ENCODE data around the gene RALGPS1.

RALGPS1 gene

GRCh38 chr9:127049044-127049443, 134.5 kb downstream of the RALGPS1 start:
- Mint-ChIP-seq H3K4me1 (peaks cover 32% of the 10 kb centered on the region), H3K36me3 (ENCODE audit: insufficient read depth) (no peaks in the 10 kb centered on the region), H3K27me3 (no peaks in the 10 kb centered on the region), H3K4me3 (peak overlapping the region; percentile 50), H3K9me3 (no peaks in the 10 kb centered on the region), H3K27ac (ENCODE audit: low read depth) (peak overlapping the region; percentile 16)
- ATAC-seq (replicated peaks; ENCODE audit: extremely low read depth, poor library complexity, severe bottlenecking) (peak; percentile 92), DNase-seq (ENCODE audit: low spot score in 2 of 2) (peak in 1 of 2 donors; percentile 10)

GRCh38 chr9:127049581-127049980, 135.0 kb downstream of the RALGPS1 start:
- no peak overlapping the region for H3K27ac Mint-ChIP-seq (ENCODE audit: low read depth)
- ATAC-seq (replicated peaks; ENCODE audit: extremely low read depth, poor library complexity, severe bottlenecking): no peak

GRCh38 chr9:127050152-127050551, 135.6 kb downstream of the RALGPS1 start:
- DNase-seq (ENCODE audit: low spot score in 2 of 2) (no peak), ATAC-seq (replicated peaks; ENCODE audit: extremely low read depth, poor library complexity, severe bottlenecking) (no peak)
- no peak overlapping the region for H3K4me3 Mint-ChIP-seq
- no peaks in the 10 kb centered on the region for H3K36me3 Mint-ChIP-seq (ENCODE audit: insufficient read depth)
- peak overlapping the region; percentile 50 for H3K27ac Mint-ChIP-seq (ENCODE audit: low read depth)
- H3K9me3 Mint-ChIP-seq: no peaks in the 10 kb centered on the region
- no peaks in the 10 kb centered on the region for H3K27me3 Mint-ChIP-seq
- peaks cover 32% of the 10 kb centered on the region for H3K4me1 Mint-ChIP-seq

More at GRCh38 chr9:127049581-127049980, 135.0 kb downstream of the RALGPS1 start:
- H3K9me3 Mint-ChIP-seq: no peaks in the 10 kb centered on the region
- H3K27me3 Mint-ChIP-seq: no peaks in the 10 kb centered on the region
- no peaks in the 10 kb centered on the region for H3K36me3 Mint-ChIP-seq (ENCODE audit: insufficient read depth)
- peaks cover 32% of the 10 kb centered on the region for H3K4me1 Mint-ChIP-seq
- no peak for DNase-seq (ENCODE audit: low spot score in 2 of 2)
- no peak overlapping the region for H3K4me3 Mint-ChIP-seq

GRCh38 chr9:127050591-127051001, 136.0 kb downstream of the RALGPS1 start:
- H3K36me3 Mint-ChIP-seq (ENCODE audit: insufficient read depth): no peaks in the 10 kb centered on the region
- ATAC-seq (replicated peaks; ENCODE audit: extremely low read depth, poor library complexity, severe bottlenecking) (no peak), DNase-seq (ENCODE audit: low spot score in 2 of 2) (no peak)
- no peaks in the 10 kb centered on the region for H3K9me3 Mint-ChIP-seq
- H3K4me1 Mint-ChIP-seq: peaks cover 32% of the 10 kb centered on the region
- H3K27ac Mint-ChIP-seq (ENCODE audit: low read depth): peak overlapping the region; percentile 50
- H3K4me3 Mint-ChIP-seq: no peak overlapping the region
- H3K27me3 Mint-ChIP-seq: no peaks in the 10 kb centered on the region

- DNase-seq (ENCODE audit: low spot score in 2 of 2): no peak
- H3K36me3 Mint-ChIP-seq (ENCODE audit: insufficient read depth): no peaks in the 10 kb centered on the region
- no peaks in the 10 kb centered on the region for H3K27me3 Mint-ChIP-seq
- H3K4me1 Mint-ChIP-seq: peaks cover 32% of the 10 kb centered on the region
- H3K4me3 Mint-ChIP-seq: no peak overlapping the region
- no peaks in the 10 kb centered on the region for H3K9me3 Mint-ChIP-seq
- no peak overlapping the region for H3K27ac Mint-ChIP-seq (ENCODE audit: low read depth)
- no peak for ATAC-seq (replicated peaks; ENCODE audit: extremely low read depth, poor library complexity, severe bottlenecking)
Observed at GRCh38 chr9:127051881-127052595, 137.5 kb downstream of the RALGPS1 start.

GRCh38 chr9:127053057-127053821, 138.7 kb downstream of the RALGPS1 start:
- no peak for ATAC-seq (replicated peaks; ENCODE audit: extremely low read depth, poor library complexity, severe bottlenecking)
- H3K4me3 Mint-ChIP-seq: no peak overlapping the region
- H3K36me3 Mint-ChIP-seq (ENCODE audit: insufficient read depth): no peaks in the 10 kb centered on the region
- H3K4me1 Mint-ChIP-seq: peaks cover 28% of the 10 kb centered on the region
- peak in 1 of 2 donors; percentile 4 for DNase-seq (ENCODE audit: low spot score in 2 of 2)
- H3K27ac Mint-ChIP-seq (ENCODE audit: low read depth): no peak overlapping the region
- no peaks in the 10 kb centered on the region for H3K27me3 Mint-ChIP-seq
- H3K9me3 Mint-ChIP-seq: no peaks in the 10 kb centered on the region

- no peaks in the 10 kb centered on the region for H3K36me3 Mint-ChIP-seq (ENCODE audit: insufficient read depth)
- H3K9me3 Mint-ChIP-seq: no peaks in the 10 kb centered on the region
- peaks cover 28% of the 10 kb centered on the region for H3K4me1 Mint-ChIP-seq
- no peak overlapping the region for H3K27ac Mint-ChIP-seq (ENCODE audit: low read depth)
- DNase-seq (ENCODE audit: low spot score in 2 of 2) (no peak), ATAC-seq (replicated peaks; ENCODE audit: extremely low read depth, poor library complexity, severe bottlenecking) (no peak)
- H3K4me3 Mint-ChIP-seq: no peak overlapping the region
- no peaks in the 10 kb centered on the region for H3K27me3 Mint-ChIP-seq
Observed at GRCh38 chr9:127053960-127054359, 139.4 kb downstream of the RALGPS1 start.

- H3K27me3 Mint-ChIP-seq: no peaks in the 10 kb centered on the region
- H3K27ac Mint-ChIP-seq (ENCODE audit: low read depth): no peak overlapping the region
- H3K4me1 Mint-ChIP-seq: peaks cover 15% of the 10 kb centered on the region
Observed at GRCh38 chr9:127055745-127056402, 141.3 kb downstream of the RALGPS1 start.

GRCh38 chr9:127056446-127056845, 141.9 kb downstream of the RALGPS1 start:
- Mint-ChIP-seq H3K4me1 (peaks cover 14% of the 10 kb centered on the region), H3K36me3 (ENCODE audit: insufficient read depth) (no peaks in the 10 kb centered on the region), H3K27me3 (no peaks in the 10 kb centered on the region), H3K9me3 (no peaks in the 10 kb centered on the region), H3K27ac (ENCODE audit: low read depth) (no peak overlapping the region), H3K4me3 (no peak overlapping the region)
- DNase-seq (ENCODE audit: low spot score in 2 of 2) (no peak), ATAC-seq (replicated peaks; ENCODE audit: extremely low read depth, poor library complexity, severe bottlenecking) (no peak)

More at GRCh38 chr9:127055745-127056402, 141.3 kb downstream of the RALGPS1 start:
- DNase-seq (ENCODE audit: low spot score in 2 of 2) (no peak), ATAC-seq (replicated peaks; ENCODE audit: extremely low read depth, poor library complexity, severe bottlenecking) (no peak)
- Mint-ChIP-seq H3K4me3 (no peak overlapping the region), H3K36me3 (ENCODE audit: insufficient read depth) (no peaks in the 10 kb centered on the region), H3K9me3 (no peaks in the 10 kb centered on the region)

GRCh38 chr9:127058011-127058644, 143.5 kb downstream of the RALGPS1 start:
- Mint-ChIP-seq H3K4me3 (no peak overlapping the region), H3K9me3 (no peaks in the 10 kb centered on the region), H3K36me3 (ENCODE audit: insufficient read depth) (no peaks in the 10 kb centered on the region), H3K4me1 (peaks cover 14% of the 10 kb centered on the region), H3K27ac (ENCODE audit: low read depth) (no peak overlapping the region), H3K27me3 (no peaks in the 10 kb centered on the region)
- DNase-seq (ENCODE audit: low spot score in 2 of 2): no peak
- ATAC-seq (replicated peaks; ENCODE audit: extremely low read depth, poor library complexity, severe bottlenecking): no peak

GRCh38 chr9:127058645-127059021, 144.1 kb downstream of the RALGPS1 start:
- DNase-seq (ENCODE audit: low spot score in 2 of 2) (no peak), ATAC-seq (replicated peaks; ENCODE audit: extremely low read depth, poor library complexity, severe bottlenecking) (no peak)
- peaks cover 14% of the 10 kb centered on the region for H3K4me1 Mint-ChIP-seq
- no peaks in the 10 kb centered on the region for H3K36me3 Mint-ChIP-seq (ENCODE audit: insufficient read depth)
- H3K4me3 Mint-ChIP-seq: no peak overlapping the region
- no peaks in the 10 kb centered on the region for H3K9me3 Mint-ChIP-seq
- no peak overlapping the region for H3K27ac Mint-ChIP-seq (ENCODE audit: low read depth)
- H3K27me3 Mint-ChIP-seq: no peaks in the 10 kb centered on the region

- Mint-ChIP-seq H3K27ac (ENCODE audit: low read depth) (peak overlapping the region; percentile 56), H3K36me3 (ENCODE audit: insufficient read depth) (no peaks in the 10 kb centered on the region), H3K4me1 (peaks cover 14% of the 10 kb centered on the region), H3K4me3 (no peak overlapping the region), H3K27me3 (no peaks in the 10 kb centered on the region), H3K9me3 (no peaks in the 10 kb centered on the region)
- DNase-seq (ENCODE audit: low spot score in 2 of 2) (no peak), ATAC-seq (replicated peaks; ENCODE audit: extremely low read depth, poor library complexity, severe bottlenecking) (no peak)
Observed at GRCh38 chr9:127059030-127059429, 144.4 kb downstream of the RALGPS1 start.

Measured in central memory CD8-positive, alpha-beta T cell (primary cell).